Erythroblast (primary cell): Measurements from ENCODE around the gene INSYN2A.

ENCODE experiments used
- GATA1 ChIP-seq: IDR thresholded peaks from 2 replicates; pipeline ENCODE4 v1.6.1; 2011; ENCODE audit warnings: low read depth, mild to moderate bottlenecking, control low read depth, low read length, moderate library complexity
- POLR2A ChIP-seq: IDR thresholded peaks from 2 replicates; pipeline ENCODE4 v1.6.1; 2011; ENCODE audit warnings: mild to moderate bottlenecking, low read length

DNA sequence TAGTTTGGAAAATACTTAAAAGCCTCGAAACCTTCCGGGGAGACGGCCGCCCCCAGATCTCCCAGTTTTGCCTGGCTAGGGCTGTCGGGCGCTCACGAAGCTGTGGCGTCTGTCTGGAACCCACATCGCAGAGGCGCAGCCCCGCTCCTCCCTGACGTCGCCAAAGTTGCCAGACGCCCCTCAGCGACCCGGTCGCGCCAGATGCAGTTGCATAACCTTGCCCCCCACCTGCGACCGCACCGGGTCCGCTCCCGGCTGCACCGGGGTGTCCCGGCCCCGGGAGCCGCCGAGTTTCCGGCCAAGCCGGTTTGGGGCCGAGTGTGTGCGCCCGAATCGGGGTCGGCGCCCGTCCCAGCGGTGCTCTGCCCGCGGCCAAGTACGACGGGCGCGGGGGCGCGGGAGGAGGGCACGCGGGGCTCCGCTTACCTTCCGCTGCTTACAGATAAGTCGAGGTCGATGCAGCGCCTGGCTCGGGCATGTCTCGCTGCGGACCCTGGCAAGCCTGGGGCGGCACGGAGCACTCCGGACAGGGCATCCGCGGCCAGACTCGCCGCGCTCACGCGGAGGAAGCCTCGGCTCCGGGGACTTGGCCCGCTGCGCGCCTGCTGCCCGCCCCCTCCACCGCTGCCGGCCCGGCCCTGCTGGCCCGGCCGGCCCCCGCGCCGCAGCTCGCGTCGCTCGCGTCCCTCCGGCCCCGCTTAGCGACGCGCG lies 665 bp downstream of the INSYN2A start:
- no peak for TF ChIP-seq POLR2A
- TF ChIP-seq GATA1 = no peak
